Measurements from ENCODE around the gene GLRA1. TPM values are rescaled to one million over a fixed set of nuclear protein-coding genes. Genes with fewer than 3 reads are reported as not detected.

The GLRA1 gene
- total RNA-seq, 1 experiment from 2014 or later, result not detected

GRCh38 chr5:151909628-151910027, 15.0 kb downstream of the GLRA1 start:
- DNase-seq (ENCODE audit: low read depth, low spot score), result no peak
- no peak overlapping the region for H2AFZ ChIP-seq (ENCODE audit: low read depth, low read length, poor library complexity, severe bottlenecking)
- H3K4me2 ChIP-seq (ENCODE audit: low read length), result no peak overlapping the region
- ChIA-PET POLR2A (no interaction called here), CTCF (no interaction called here), RAD21 (ENCODE audit: low non-redundant PET in 1 of 2, low total read pairs in 2 of 2, uncharacterized antibody in 2 of 2, unreplicated experiment in 2 of 2) (no interaction called here)
- intact Hi-C loops (cut with micrococcal nuclease), result no loop called here
- H3K4me3 ChIP-seq (replicated peaks in 1 of 2; ENCODE audit: low read depth in 1 of 2, low read length in 2 of 2), result no peak overlapping the region
- H4K20me1 ChIP-seq (ENCODE audit: insufficient read depth), result no peaks in the 10 kb centered on the region
- H3K27me3 ChIP-seq (ENCODE audit: insufficient read depth, low read length), result peaks cover 35% of the 10 kb centered on the region
- H3K4me1 ChIP-seq (ENCODE audit: control insufficient read depth in 1 of 2, insufficient read depth in 2 of 2, low read length in 2 of 2), result no peaks in the 10 kb centered on the region
- H3K79me2 ChIP-seq (ENCODE audit: insufficient read depth, low read length), result no peaks in the 10 kb centered on the region
- H3K9me2 ChIP-seq (ENCODE audit: insufficient read depth), result no peaks in the 10 kb centered on the region
- BruUV-seq (replicated peaks), result no TSS peak
- H3K27ac ChIP-seq (ENCODE audit: low read depth, low read length), result no peak overlapping the region
- TF ChIP-seq CBX3 (IDR thresholded peaks at IDR 0.05; ENCODE audit: low read depth) (no peak), EZH2 (IDR thresholded peaks at IDR 0.05) (no peak), EGR1 (IDR thresholded peaks at IDR 0.05; ENCODE audit: low read depth) (no peak), ATF3 (IDR thresholded peaks at IDR 0.05) (no peak), SRF (IDR thresholded peaks at IDR 0.05; ENCODE audit: low read depth) (no peak), CTCF (IDR thresholded peaks at IDR 0.05 in 2 of 3, conservative IDR thresholded peaks at IDR 0.05 in 1 of 3; ENCODE audit: borderline replicate concordance in 1 of 3, insufficient read depth in 1 of 3, low read depth in 2 of 3, low read length in 2 of 3) (no peak)
- no peaks in the 10 kb centered on the region for H3K9me3 ChIP-seq (ENCODE audit: control insufficient read depth in 1 of 2, insufficient read depth in 1 of 2, low read depth in 1 of 2, low read length in 2 of 2)
- no peak for ATAC-seq
- no peak overlapping the region for H3K9ac ChIP-seq (ENCODE audit: low read length)
- no peaks in the 10 kb centered on the region for H3K36me3 ChIP-seq (ENCODE audit: control insufficient read depth in 1 of 2, insufficient read depth in 2 of 2, low read length in 2 of 2)

GRCh38 chr5:151906246-151906645, 18.4 kb downstream of the GLRA1 start:
- RAD21 ChIA-PET (ENCODE audit: low non-redundant PET in 1 of 2, low total read pairs in 2 of 2, uncharacterized antibody in 2 of 2, unreplicated experiment in 2 of 2), result no interaction called here
- H3K4me2 ChIP-seq (ENCODE audit: low read length), result no peak overlapping the region
- no peaks in the 10 kb centered on the region for H3K9me2 ChIP-seq (ENCODE audit: insufficient read depth)
- H3K79me2 ChIP-seq (ENCODE audit: insufficient read depth, low read length), result no peaks in the 10 kb centered on the region
- intact Hi-C loops (cut with micrococcal nuclease), result no loop called here
- H3K27me3 ChIP-seq (ENCODE audit: insufficient read depth, low read length), result peaks cover 30% of the 10 kb centered on the region
- H2AFZ ChIP-seq (ENCODE audit: low read depth, low read length, poor library complexity, severe bottlenecking), result no peak overlapping the region
- H4K20me1 ChIP-seq (ENCODE audit: insufficient read depth), result no peaks in the 10 kb centered on the region
- CTCF ChIA-PET, result no interaction called here
- POLR2A ChIA-PET, result no interaction called here
- no peak overlapping the region for H3K4me3 ChIP-seq (replicated peaks in 1 of 2; ENCODE audit: low read depth in 1 of 2, low read length in 2 of 2)
- BruUV-seq (replicated peaks), result no TSS peak
- no peaks in the 10 kb centered on the region for H3K36me3 ChIP-seq (ENCODE audit: control insufficient read depth in 1 of 2, insufficient read depth in 2 of 2, low read length in 2 of 2)
- no peaks in the 10 kb centered on the region for H3K4me1 ChIP-seq (ENCODE audit: control insufficient read depth in 1 of 2, insufficient read depth in 2 of 2, low read length in 2 of 2)
- H3K9ac ChIP-seq (ENCODE audit: low read length), result no peak overlapping the region
- H3K27ac ChIP-seq (ENCODE audit: low read depth, low read length), result no peak overlapping the region
- ATAC-seq (no peak), DNase-seq (ENCODE audit: low read depth, low spot score) (no peak)
- TF ChIP-seq EZH2phosphoT487 (IDR thresholded peaks at IDR 0.05; ENCODE audit: borderline replicate concordance) (no peak), CBX3 (IDR thresholded peaks at IDR 0.05; ENCODE audit: low read depth) (no peak), EGR1 (IDR thresholded peaks at IDR 0.05; ENCODE audit: low read depth) (no peak), FOSL1 (IDR thresholded peaks at IDR 0.05; ENCODE audit: low read depth) (no peak), ATF3 (IDR thresholded peaks at IDR 0.05) (no peak), ELF1 (IDR thresholded peaks at IDR 0.05; ENCODE audit: borderline replicate concordance, low read depth) (no peak), ZFX (IDR thresholded peaks at IDR 0.05) (no peak)
- H3K9me3 ChIP-seq (ENCODE audit: control insufficient read depth in 1 of 2, insufficient read depth in 1 of 2, low read depth in 1 of 2, low read length in 2 of 2), result no peaks in the 10 kb centered on the region
